ENCODE results near the gene OR51B2. TPM values are rescaled to one million over a fixed set of nuclear protein-coding genes. Genes with fewer than 3 reads are reported as not detected.

OR51B2 gene, protein sequence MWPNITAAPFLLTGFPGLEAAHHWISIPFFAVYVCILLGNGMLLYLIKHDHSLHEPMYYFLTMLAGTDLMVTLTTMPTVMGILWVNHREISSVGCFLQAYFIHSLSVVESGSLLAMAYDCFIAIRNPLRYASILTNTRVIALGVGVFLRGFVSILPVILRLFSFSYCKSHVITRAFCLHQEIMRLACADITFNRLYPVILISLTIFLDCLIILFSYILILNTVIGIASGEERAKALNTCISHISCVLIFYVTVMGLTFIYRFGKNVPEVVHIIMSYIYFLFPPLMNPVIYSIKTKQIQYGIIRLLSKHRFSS
- total RNA-seq, result not detected

DNA sequence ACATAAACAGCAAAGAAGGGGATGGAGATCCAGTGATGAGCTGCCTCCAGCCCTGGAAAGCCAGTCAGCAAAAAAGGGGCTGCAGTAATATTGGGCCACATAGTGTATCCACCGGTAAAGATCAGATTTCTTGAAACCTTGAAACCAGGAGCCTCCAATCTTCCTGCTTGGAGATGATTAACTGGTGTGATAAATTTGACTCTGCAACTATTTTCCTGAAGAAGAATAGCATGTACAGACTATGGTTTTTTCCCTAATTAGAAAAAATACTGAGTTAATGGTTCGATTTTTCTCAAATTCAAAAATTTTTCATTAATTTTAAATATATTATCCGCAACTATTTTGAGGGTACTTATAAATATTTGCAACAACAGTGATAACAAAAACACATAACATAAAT is at the start of gene OR51B2:
TSS of gene OR51B2 (minus strand) at position 101 of the 400 bp plus-strand sequence. CDS start at position 101, 0 bp downstream.
- H3K27me3 ChIP-seq, result no peaks in the 10 kb centered on the region
- DNase-seq, result no peak
- WGBS, 2 donors (ENCODE audit: low coverage in 1 of 2), result 52 to 75% methylated on average over 3 of the region's 3 CpGs
- no peaks in the 10 kb centered on the region for H3K9me3 ChIP-seq
- no peaks in the 10 kb centered on the region for H3K36me3 ChIP-seq
- no peak within 1 kb of the TSS for H3K4me3 ChIP-seq
- in situ Hi-C loops (cut with MboI; ENCODE audit: low pct_ligation_motif_present in 1 of 4, low pct_unique_long_range_greater_than_20kb in 1 of 4, low sequenced_read_pairs in 3 of 4), result no loop called here
- no peaks in the 10 kb centered on the region for H3K4me1 ChIP-seq
- intact Hi-C loops (cut with DNase I; ENCODE audit: low total_unique reads), result no loop called here
- no peak within 1 kb of the TSS for H3K27ac ChIP-seq
- TF ChIP-seq EP300 (IDR thresholded peaks at IDR 0.05; ENCODE audit: low read depth) (no peak), POLR2A (IDR thresholded peaks at IDR 0.05) (no peak), POLR2AphosphoS5 (IDR thresholded peaks at IDR 0.05) (no peak)
- TF ChIP-seq, protein P1, sequence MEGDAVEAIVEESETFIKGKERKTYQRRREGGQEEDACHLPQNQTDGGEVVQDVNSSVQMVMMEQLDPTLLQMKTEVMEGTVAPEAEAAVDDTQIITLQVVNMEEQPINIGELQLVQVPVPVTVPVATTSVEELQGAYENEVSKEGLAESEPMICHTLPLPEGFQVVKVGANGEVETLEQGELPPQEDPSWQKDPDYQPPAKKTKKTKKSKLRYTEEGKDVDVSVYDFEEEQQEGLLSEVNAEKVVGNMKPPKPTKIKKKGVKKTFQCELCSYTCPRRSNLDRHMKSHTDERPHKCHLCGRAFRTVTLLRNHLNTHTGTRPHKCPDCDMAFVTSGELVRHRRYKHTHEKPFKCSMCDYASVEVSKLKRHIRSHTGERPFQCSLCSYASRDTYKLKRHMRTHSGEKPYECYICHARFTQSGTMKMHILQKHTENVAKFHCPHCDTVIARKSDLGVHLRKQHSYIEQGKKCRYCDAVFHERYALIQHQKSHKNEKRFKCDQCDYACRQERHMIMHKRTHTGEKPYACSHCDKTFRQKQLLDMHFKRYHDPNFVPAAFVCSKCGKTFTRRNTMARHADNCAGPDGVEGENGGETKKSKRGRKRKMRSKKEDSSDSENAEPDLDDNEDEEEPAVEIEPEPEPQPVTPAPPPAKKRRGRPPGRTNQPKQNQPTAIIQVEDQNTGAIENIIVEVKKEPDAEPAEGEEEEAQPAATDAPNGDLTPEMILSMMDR (IDR thresholded peaks at IDR 0.05), result no peak

DNA sequence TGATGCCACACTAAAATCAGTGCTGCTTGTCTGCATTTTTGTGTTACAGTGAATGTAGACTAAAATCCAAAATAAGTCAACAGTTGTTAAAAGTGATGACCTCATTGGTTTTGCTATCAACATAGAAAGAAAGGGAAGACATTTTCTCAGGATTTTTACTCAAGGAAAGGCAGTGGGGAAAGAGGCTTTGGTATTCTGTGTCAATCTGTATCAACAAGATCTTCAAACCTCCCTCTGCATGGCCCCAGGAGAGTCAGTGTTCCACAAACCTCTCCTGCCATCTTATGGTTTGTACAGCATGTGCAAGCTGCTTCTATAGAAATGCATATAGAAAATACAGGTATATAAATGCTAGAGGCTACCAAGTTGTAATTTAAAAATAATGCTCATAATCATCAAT is 45.7 kb upstream of the OR51B2 start:
- Histone ChIP-seq H3K27ac (no peak overlapping the region), H3K4me1 (no peaks in the 10 kb centered on the region), H3K4me3 (no peak overlapping the region), H3K27me3 (no peaks in the 10 kb centered on the region), H3K36me3 (no peaks in the 10 kb centered on the region), H3K9me3 (no peaks in the 10 kb centered on the region)
- DNase-seq, result no peak
- in situ Hi-C loops (cut with MboI; ENCODE audit: low pct_ligation_motif_present in 1 of 4, low pct_unique_long_range_greater_than_20kb in 1 of 4, low sequenced_read_pairs in 3 of 4) (no loop called here), intact Hi-C loops (cut with DNase I; ENCODE audit: low total_unique reads) (no loop called here)
- TF ChIP-seq POLR2A (IDR thresholded peaks at IDR 0.05) (no peak), EP300 (IDR thresholded peaks at IDR 0.05; ENCODE audit: low read depth) (no peak), POLR2AphosphoS5 (IDR thresholded peaks at IDR 0.05) (no peak)
- TF ChIP-seq, protein P1 (IDR thresholded peaks at IDR 0.05), result no peak

DNA sequence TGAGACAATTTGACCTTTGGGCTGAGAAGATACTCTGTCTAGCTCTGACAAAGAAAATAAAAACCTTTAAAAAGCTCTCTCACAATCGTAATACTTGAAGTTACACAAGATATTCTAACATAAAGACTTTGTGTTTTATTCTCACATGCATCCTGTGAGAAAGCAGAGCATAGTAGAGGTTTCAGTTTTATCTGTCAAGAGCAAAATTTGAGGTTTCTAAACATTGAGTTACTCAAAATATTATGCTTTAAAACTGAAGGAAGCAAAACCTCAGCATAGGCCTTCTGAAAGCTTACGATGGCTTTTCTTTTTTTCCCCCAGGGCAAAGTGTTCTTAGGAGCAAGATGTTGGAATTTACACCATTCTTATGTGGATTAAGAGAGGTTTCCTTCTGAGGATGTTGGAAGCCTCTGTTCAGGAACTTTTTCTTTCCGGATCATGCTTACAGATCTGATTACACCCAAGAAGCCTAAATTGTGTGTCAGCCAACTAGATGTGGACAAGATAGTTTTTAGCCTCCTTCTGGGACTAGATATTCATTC is 44.5 kb upstream of the OR51B2 start:
- DNase-seq, result no peak
- in situ Hi-C loops (cut with MboI; ENCODE audit: low pct_ligation_motif_present in 1 of 4, low pct_unique_long_range_greater_than_20kb in 1 of 4, low sequenced_read_pairs in 3 of 4), result no loop called here
- Histone ChIP-seq H3K36me3 (no peaks in the 10 kb centered on the region), H3K9me3 (no peaks in the 10 kb centered on the region), H3K27me3 (no peaks in the 10 kb centered on the region), H3K27ac (no peak overlapping the region), H3K4me1 (no peaks in the 10 kb centered on the region), H3K4me3 (no peak overlapping the region)
- intact Hi-C loops (cut with DNase I; ENCODE audit: low total_unique reads), result no loop called here
- 55 to 74% methylated on average over 3 of the region's 3 CpGs for WGBS, 2 donors (ENCODE audit: low coverage in 1 of 2)
- TF ChIP-seq, protein P1 (IDR thresholded peaks at IDR 0.05), result no peak
- TF ChIP-seq EP300 (IDR thresholded peaks at IDR 0.05; ENCODE audit: low read depth) (no peak), POLR2AphosphoS5 (IDR thresholded peaks at IDR 0.05) (no peak), POLR2A (IDR thresholded peaks at IDR 0.05) (no peak)

DNA sequence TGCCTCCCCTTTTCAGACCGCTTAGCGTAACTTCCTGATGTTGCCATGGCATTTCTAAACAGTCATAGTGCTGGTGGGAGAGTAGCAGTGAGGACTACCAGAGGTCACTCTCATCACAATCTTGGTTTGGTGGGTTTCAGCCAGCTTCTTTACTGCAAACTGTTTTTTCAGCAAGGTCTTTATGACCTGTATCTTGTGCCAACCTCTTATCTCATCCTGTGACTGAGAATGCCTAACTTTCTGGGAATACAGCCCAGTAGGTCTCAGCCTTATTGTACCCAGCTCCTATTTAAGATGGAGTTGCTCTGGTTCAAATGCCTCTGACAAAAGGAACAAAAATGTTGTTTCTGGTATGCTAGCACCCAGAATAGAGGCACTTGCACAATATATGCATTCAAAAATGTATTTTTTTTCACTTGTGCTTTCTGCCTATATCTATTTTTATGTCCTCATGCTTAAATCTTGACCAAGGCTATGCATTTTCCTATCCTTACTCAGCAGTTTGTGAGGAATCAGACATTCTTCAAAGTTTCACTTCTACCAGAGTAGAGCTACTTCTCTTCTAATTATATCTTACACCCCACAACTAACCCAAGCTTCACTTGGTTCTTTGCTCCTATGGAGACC is 43.5 kb upstream of the OR51B2 start:
- TF ChIP-seq POLR2AphosphoS5 (IDR thresholded peaks at IDR 0.05) (no peak), EP300 (IDR thresholded peaks at IDR 0.05; ENCODE audit: low read depth) (no peak), POLR2A (IDR thresholded peaks at IDR 0.05) (no peak)
- TF ChIP-seq, protein P1 (IDR thresholded peaks at IDR 0.05), result no peak
- H3K27me3 ChIP-seq, result no peaks in the 10 kb centered on the region
- no peak overlapping the region for H3K27ac ChIP-seq
- in situ Hi-C loops (cut with MboI; ENCODE audit: low pct_ligation_motif_present in 1 of 4, low pct_unique_long_range_greater_than_20kb in 1 of 4, low sequenced_read_pairs in 3 of 4) (no loop called here), intact Hi-C loops (cut with DNase I; ENCODE audit: low total_unique reads) (no loop called here)
- no peaks in the 10 kb centered on the region for H3K4me1 ChIP-seq
- WGBS, 2 donors (ENCODE audit: low coverage in 1 of 2), result 25 to 69% methylated on average over 2 of the region's 2 CpGs
- no peaks in the 10 kb centered on the region for H3K36me3 ChIP-seq
- H3K4me3 ChIP-seq, result no peak overlapping the region
- DNase-seq, result no peak
- no peaks in the 10 kb centered on the region for H3K9me3 ChIP-seq
